ENCODE data around the gene KDM5D.

DNA sequence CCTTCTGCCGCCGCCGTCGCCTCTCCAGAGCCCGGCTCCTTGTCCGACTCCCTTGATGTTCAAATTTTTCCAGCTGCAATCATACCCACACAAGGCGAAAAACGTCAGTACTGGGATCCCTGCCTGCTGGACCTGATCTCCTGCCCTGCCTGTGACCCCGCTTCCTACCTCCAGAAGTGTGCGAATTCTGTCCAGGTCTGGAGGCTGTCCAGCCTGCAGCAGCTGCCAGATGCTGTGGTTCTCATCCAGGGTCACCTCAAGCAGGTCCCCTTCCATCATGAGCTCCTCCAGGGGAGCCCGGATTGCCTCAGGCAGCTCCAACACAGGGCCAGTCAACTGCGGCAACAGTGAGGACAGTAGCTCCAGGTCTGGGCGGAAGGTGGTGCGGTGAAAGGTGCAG lies 38.3 kb downstream of the KDM5D start:
- no peak for TF ChIP-seq CTCF (IDR thresholded peaks at IDR 0.05; ENCODE audit: low read depth, low read length)
- TF ChIP-seq EZH2phosphoT487 (IDR thresholded peaks at IDR 0.05; ENCODE audit: low read depth): no peak
